Activated T-cell treated with anti-CD3 and anti-CD28 coated beads, Interleukin-2, amount 50 U/mL, for 4 hours (primary cell): ENCODE data around the gene AUTS2. TPM values are rescaled to one million over a fixed set of nuclear protein-coding genes. Genes with fewer than 3 reads are reported as not detected.

Source experiments
- ATAC-seq, 2 donors: fragments of 200-7000 bp; cut with Tn5 transposase; one replicate each; pipeline ENCODE4 v1.10.0; 2021
- DNase-seq: peaks from one replicate; pipeline ENCODE4 v3.0.0-alpha.2; 2020
- H3K27me3 Mint-ChIP-seq: one replicate; pipeline ENCODE4 v1.8.0; 2021; ENCODE audit warnings: low read depth, mixed read lengths
- H3K36me3 Mint-ChIP-seq: one replicate; pipeline ENCODE4 v1.8.0; 2022; ENCODE audit warnings: mixed read lengths; ENCODE audit not compliant: insufficient read depth
- H3K4me1 Mint-ChIP-seq: one replicate; pipeline ENCODE4 v1.8.0; 2021; ENCODE audit warnings: low read depth, mixed read lengths
- H3K4me3 Mint-ChIP-seq: one replicate; pipeline ENCODE4 v1.8.0; 2021; ENCODE audit warnings: mild to moderate bottlenecking, moderate library complexity, mixed read lengths
- H3K9me3 Mint-ChIP-seq: one replicate; pipeline ENCODE4 v1.8.0; 2021; ENCODE audit warnings: mixed read lengths
- total RNA-seq, 3 donors: library from RNA; stranded (reverse); gene quantifications; one replicate each; pipeline ENCODE4 v1.2.1, GENCODE V29; 2021

Gene AUTS2
- total RNA-seq, 3 donors from 2014 or later = 1.4 to 4.4 (median 2.8) TPM

- Mint-ChIP-seq H3K9me3 (no peaks in the 10 kb centered on the region), H3K27me3 (no peaks in the 10 kb centered on the region), H3K4me1 (no peaks in the 10 kb centered on the region), H3K36me3 (no peaks in the 10 kb centered on the region), H3K4me3 (no peak overlapping the region)
- DNase-seq = no peak
- no peak for ATAC-seq
Observed at GRCh38 chr7:69608878-69609277, 10.6 kb downstream of the AUTS2 start.

GRCh38 chr7:69609541-69610373, 11.5 kb downstream of the AUTS2 start:
- DNase-seq (no peak), ATAC-seq (no peak)
- Mint-ChIP-seq H3K36me3 (no peaks in the 10 kb centered on the region), H3K4me3 (no peak overlapping the region), H3K4me1 (no peaks in the 10 kb centered on the region), H3K9me3 (no peaks in the 10 kb centered on the region), H3K27me3 (no peaks in the 10 kb centered on the region)

GRCh38 chr7:69610374-69611084, 12.3 kb downstream of the AUTS2 start:
- no peaks in the 10 kb centered on the region for H3K36me3 Mint-ChIP-seq
- DNase-seq (no peak), ATAC-seq (no peak)
- no peak overlapping the region for H3K4me3 Mint-ChIP-seq
- H3K9me3 Mint-ChIP-seq = no peaks in the 10 kb centered on the region
- H3K27me3 Mint-ChIP-seq = no peaks in the 10 kb centered on the region
- H3K4me1 Mint-ChIP-seq = no peaks in the 10 kb centered on the region

- Mint-ChIP-seq H3K27me3 (no peaks in the 10 kb centered on the region), H3K4me1 (no peaks in the 10 kb centered on the region), H3K36me3 (no peaks in the 10 kb centered on the region), H3K4me3 (no peak overlapping the region), H3K9me3 (no peaks in the 10 kb centered on the region)
- DNase-seq = no peak
- ATAC-seq = no peak
Observed at GRCh38 chr7:69612981-69613380, 14.7 kb downstream of the AUTS2 start.

GRCh38 chr7:69613846-69614245, 15.6 kb downstream of the AUTS2 start:
- no peaks in the 10 kb centered on the region for H3K4me1 Mint-ChIP-seq
- H3K36me3 Mint-ChIP-seq = no peaks in the 10 kb centered on the region
- no peaks in the 10 kb centered on the region for H3K9me3 Mint-ChIP-seq
- no peaks in the 10 kb centered on the region for H3K27me3 Mint-ChIP-seq
- H3K4me3 Mint-ChIP-seq = no peak overlapping the region
- ATAC-seq = no peak
- no peak for DNase-seq

- no peaks in the 10 kb centered on the region for H3K36me3 Mint-ChIP-seq
- H3K9me3 Mint-ChIP-seq = no peaks in the 10 kb centered on the region
- no peak for DNase-seq
- H3K4me1 Mint-ChIP-seq = no peaks in the 10 kb centered on the region
- no peak for ATAC-seq
- H3K27me3 Mint-ChIP-seq = no peaks in the 10 kb centered on the region
- no peak overlapping the region for H3K4me3 Mint-ChIP-seq
Observed at GRCh38 chr7:69615685-69616084, 17.4 kb downstream of the AUTS2 start.

- Mint-ChIP-seq H3K9me3 (no peaks in the 10 kb centered on the region), H3K4me3 (no peak overlapping the region), H3K4me1 (no peaks in the 10 kb centered on the region), H3K36me3 (no peaks in the 10 kb centered on the region), H3K27me3 (no peaks in the 10 kb centered on the region)
- no peak for ATAC-seq
- no peak for DNase-seq
Observed at GRCh38 chr7:69617364-69617763, 19.1 kb downstream of the AUTS2 start.

DNA sequence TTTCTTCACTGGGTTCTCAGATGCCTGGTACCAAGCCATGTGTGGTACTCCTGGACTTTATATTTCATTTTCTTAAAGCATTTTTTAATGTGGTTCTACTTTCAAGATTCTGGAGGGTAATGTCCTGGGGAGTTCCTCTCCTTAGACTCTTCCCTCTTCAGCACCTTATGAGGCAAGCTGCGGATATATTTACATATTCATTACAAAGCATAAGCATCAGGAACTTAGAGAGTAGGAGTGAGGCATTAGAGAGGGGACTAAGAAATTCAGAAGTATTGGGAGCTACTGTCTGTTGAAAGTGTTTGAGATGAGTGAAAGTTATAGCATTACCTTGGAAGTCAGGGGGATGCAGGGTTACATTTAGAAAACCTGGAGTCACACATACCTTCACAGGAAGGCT, 20.8 kb downstream of the AUTS2 start:
- H3K9me3 Mint-ChIP-seq = no peaks in the 10 kb centered on the region
- DNase-seq (no peak), ATAC-seq (no peak)
- no peaks in the 10 kb centered on the region for H3K27me3 Mint-ChIP-seq
- no peak overlapping the region for H3K4me3 Mint-ChIP-seq
- H3K4me1 Mint-ChIP-seq = no peaks in the 10 kb centered on the region
- no peaks in the 10 kb centered on the region for H3K36me3 Mint-ChIP-seq

- ATAC-seq = no peak
- H3K36me3 Mint-ChIP-seq = no peaks in the 10 kb centered on the region
- no peak overlapping the region for H3K4me3 Mint-ChIP-seq
- no peaks in the 10 kb centered on the region for H3K9me3 Mint-ChIP-seq
- H3K27me3 Mint-ChIP-seq = no peaks in the 10 kb centered on the region
- H3K4me1 Mint-ChIP-seq = no peaks in the 10 kb centered on the region
- DNase-seq = no peak
Observed at GRCh38 chr7:69619635-69620034, 21.4 kb downstream of the AUTS2 start.

DNA sequence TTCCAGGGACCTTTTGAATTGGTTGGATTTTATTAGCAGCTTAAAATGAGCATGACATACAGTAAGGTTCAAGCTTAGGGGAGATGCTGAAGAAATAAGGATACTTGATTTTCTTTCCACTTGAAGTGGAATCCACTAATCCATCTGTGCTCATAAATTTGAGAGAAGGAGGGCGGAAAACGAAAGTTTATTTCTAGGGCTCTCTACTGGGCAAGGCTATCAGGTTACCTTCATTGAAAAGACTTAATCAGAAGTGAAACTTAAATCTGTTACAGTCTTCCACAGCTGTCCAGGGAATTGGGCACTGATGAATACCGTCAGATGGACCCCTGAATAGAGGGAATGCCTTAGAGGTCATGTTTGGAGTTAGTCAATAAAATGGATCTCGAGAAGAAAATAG, 21.8 kb downstream of the AUTS2 start:
- H3K4me3 Mint-ChIP-seq = no peak overlapping the region
- ATAC-seq (no peak), DNase-seq (no peak)
- H3K36me3 Mint-ChIP-seq = no peaks in the 10 kb centered on the region
- H3K9me3 Mint-ChIP-seq = no peaks in the 10 kb centered on the region
- no peaks in the 10 kb centered on the region for H3K4me1 Mint-ChIP-seq
- no peaks in the 10 kb centered on the region for H3K27me3 Mint-ChIP-seq

DNA sequence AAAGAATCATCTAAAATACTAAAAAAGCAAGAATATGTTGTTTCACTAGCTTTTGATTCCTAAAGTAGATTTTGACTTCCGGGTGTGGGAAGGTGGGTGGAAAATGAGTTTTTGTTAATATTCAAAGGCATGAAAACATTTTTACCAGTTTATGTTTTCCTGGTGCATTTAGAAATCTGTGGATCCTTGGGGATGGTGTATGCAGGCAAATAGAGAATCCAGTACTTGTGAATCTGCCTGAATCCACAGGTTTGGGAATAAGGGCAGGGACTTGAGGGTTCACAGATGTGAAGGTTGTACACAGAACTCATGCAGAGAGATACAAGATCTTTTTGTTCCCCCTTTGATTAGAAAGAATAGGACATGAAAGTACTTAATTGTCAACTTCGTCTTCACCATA, 22.4 kb downstream of the AUTS2 start:
- Mint-ChIP-seq H3K36me3 (no peaks in the 10 kb centered on the region), H3K27me3 (peaks cover 1% of the 10 kb centered on the region), H3K4me3 (no peak overlapping the region), H3K9me3 (no peaks in the 10 kb centered on the region), H3K4me1 (no peaks in the 10 kb centered on the region)
- DNase-seq (no peak), ATAC-seq (no peak)

DNA sequence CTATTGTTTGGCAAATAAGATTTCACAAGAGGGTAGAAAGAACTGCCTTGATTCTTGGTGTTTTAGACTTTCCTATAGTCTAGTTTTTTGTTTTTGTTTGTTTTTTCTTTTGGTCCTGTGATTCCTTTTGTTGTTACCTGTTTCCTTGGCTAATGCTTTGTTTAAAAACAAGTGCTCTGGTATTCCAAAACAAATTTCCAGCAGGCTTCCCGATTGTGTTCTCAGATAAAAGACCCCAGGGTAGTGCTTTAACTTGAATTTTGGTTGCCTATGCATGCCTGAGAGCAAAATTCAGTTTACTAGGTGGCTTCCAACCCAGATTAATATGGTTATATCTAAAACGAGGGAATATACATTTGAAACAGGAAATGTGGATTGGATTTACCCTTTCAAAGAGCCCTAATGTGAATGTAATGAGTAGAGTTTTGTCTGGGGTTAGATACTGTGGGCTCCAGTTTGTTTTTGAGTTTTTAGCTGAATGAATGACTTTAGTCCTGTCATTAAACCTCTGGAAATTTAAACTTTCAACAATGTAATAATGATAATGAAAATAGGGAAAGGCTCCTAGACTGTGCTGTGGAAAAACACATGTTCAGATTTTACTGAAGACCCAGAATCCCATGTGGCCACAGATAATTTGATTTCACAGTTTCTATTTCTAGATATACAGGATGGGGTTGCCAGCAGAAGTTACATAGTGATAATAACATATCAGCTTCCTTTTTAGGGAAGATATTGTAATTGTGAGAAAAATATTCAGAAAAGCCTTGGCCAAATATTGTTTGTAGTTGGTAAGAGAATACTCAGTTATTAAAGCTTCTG, 23.9 kb downstream of the AUTS2 start:
- Mint-ChIP-seq H3K36me3 (no peaks in the 10 kb centered on the region), H3K9me3 (no peaks in the 10 kb centered on the region), H3K27me3 (peaks cover 2% of the 10 kb centered on the region), H3K4me3 (no peak overlapping the region), H3K4me1 (no peaks in the 10 kb centered on the region)
- DNase-seq = no peak
- ATAC-seq = no peak

GRCh38 chr7:69622960-69623359, 24.7 kb downstream of the AUTS2 start:
- Mint-ChIP-seq H3K9me3 (no peaks in the 10 kb centered on the region), H3K4me3 (no peak overlapping the region), H3K27me3 (peaks cover 2% of the 10 kb centered on the region), H3K4me1 (no peaks in the 10 kb centered on the region), H3K36me3 (no peaks in the 10 kb centered on the region)
- ATAC-seq (no peak), DNase-seq (no peak)

- ATAC-seq (no peak), DNase-seq (no peak)
- H3K4me3 Mint-ChIP-seq = no peak overlapping the region
- no peaks in the 10 kb centered on the region for H3K36me3 Mint-ChIP-seq
- peaks cover 2% of the 10 kb centered on the region for H3K27me3 Mint-ChIP-seq
- H3K4me1 Mint-ChIP-seq = no peaks in the 10 kb centered on the region
- H3K9me3 Mint-ChIP-seq = no peaks in the 10 kb centered on the region
Observed at GRCh38 chr7:69624435-69625230, 26.4 kb downstream of the AUTS2 start.
